ENCODE data around the gene AFAP1L1.

The AFAP1L1 gene

GRCh38 chr5:149271716-149272563, at the start of gene AFAP1L1:
Gene AFAP1L1, plus strand, starts transcription at chr5:149271859. Its CDS starts 110 bp downstream, at chr5:149271969.
- no peak for DNase-seq (ENCODE audit: extremely low read depth in 1 of 2, low read depth in 1 of 2)

- no peak for DNase-seq (ENCODE audit: extremely low read depth in 1 of 2, low read depth in 1 of 2)
These were observed 48.4 kb upstream of the AFAP1L1 start for GRCh38 chr5:149223081-149223848.

GRCh38 chr5:149224282-149224681, 47.4 kb upstream of the AFAP1L1 start:
- DNase-seq (ENCODE audit: extremely low read depth in 1 of 2, low read depth in 1 of 2) = no peak

- no peak for DNase-seq (ENCODE audit: extremely low read depth in 1 of 2, low read depth in 1 of 2)
These were observed 44.4 kb upstream of the AFAP1L1 start for GRCh38 chr5:149227168-149227826.

- no peak for DNase-seq (ENCODE audit: extremely low read depth in 1 of 2, low read depth in 1 of 2)
These were observed 42.9 kb upstream of the AFAP1L1 start for GRCh38 chr5:149228618-149229297.

GRCh38 chr5:149229298-149229937, 42.2 kb upstream of the AFAP1L1 start:
- DNase-seq (ENCODE audit: extremely low read depth in 1 of 2, low read depth in 1 of 2) = no peak

- DNase-seq (ENCODE audit: extremely low read depth in 1 of 2, low read depth in 1 of 2) = no peak
These were observed 35.8 kb upstream of the AFAP1L1 start for GRCh38 chr5:149235841-149236240.

- no peak for DNase-seq (ENCODE audit: extremely low read depth in 1 of 2, low read depth in 1 of 2)
These were observed 34.0 kb upstream of the AFAP1L1 start for GRCh38 chr5:149237662-149238061.

GRCh38 chr5:149238540-149238939, 33.1 kb upstream of the AFAP1L1 start:
- no peak for DNase-seq (ENCODE audit: extremely low read depth in 1 of 2, low read depth in 1 of 2)

- DNase-seq (ENCODE audit: extremely low read depth in 1 of 2, low read depth in 1 of 2) = no peak
These were observed 31.7 kb upstream of the AFAP1L1 start for GRCh38 chr5:149239917-149240316.

GRCh38 chr5:149240354-149240998, 31.2 kb upstream of the AFAP1L1 start:
- DNase-seq (ENCODE audit: extremely low read depth in 1 of 2, low read depth in 1 of 2) = peak; percentile 51 to 58

- no peak for DNase-seq (ENCODE audit: extremely low read depth in 1 of 2, low read depth in 1 of 2)
These were observed 29.3 kb upstream of the AFAP1L1 start for GRCh38 chr5:149242339-149242738.

- DNase-seq (ENCODE audit: extremely low read depth in 1 of 2, low read depth in 1 of 2) = no peak
These were observed 24.8 kb upstream of the AFAP1L1 start for GRCh38 chr5:149246906-149247305.

GRCh38 chr5:149247726-149248125, 23.9 kb upstream of the AFAP1L1 start:
- DNase-seq (ENCODE audit: extremely low read depth in 1 of 2, low read depth in 1 of 2) = no peak

GRCh38 chr5:149251546-149251945, 20.1 kb upstream of the AFAP1L1 start:
- no peak for DNase-seq (ENCODE audit: extremely low read depth in 1 of 2, low read depth in 1 of 2)

- no peak for DNase-seq (ENCODE audit: extremely low read depth in 1 of 2, low read depth in 1 of 2)
These were observed 17.2 kb upstream of the AFAP1L1 start for GRCh38 chr5:149254506-149254905.

GRCh38 chr5:149256451-149256850, 15.2 kb upstream of the AFAP1L1 start:
- DNase-seq (ENCODE audit: extremely low read depth in 1 of 2, low read depth in 1 of 2) = no peak

- DNase-seq (ENCODE audit: extremely low read depth in 1 of 2, low read depth in 1 of 2) = no peak
These were observed 14.5 kb upstream of the AFAP1L1 start for GRCh38 chr5:149257131-149257530.

GRCh38 chr5:149257889-149258705, 13.6 kb upstream of the AFAP1L1 start:
- DNase-seq (ENCODE audit: extremely low read depth in 1 of 2, low read depth in 1 of 2) = no peak
